BLaER1 treated with 17β-estradiol and CSF1 and Interleukin-3, amounts not matched to agents 10 nM and 100 nM (cell line): Measurements from ENCODE around the gene WDFY2.

Experiments used
- H3K27ac ChIP-seq, 11 experiments: shearing (Covaris generic); formaldehyde crosslinking; 2 replicates each; pipeline ENCODE4 v1.8.1; 2022
- H3K27me3 ChIP-seq, 11 experiments: shearing (Covaris generic); formaldehyde crosslinking; 2 replicates each; pipeline ENCODE4 v1.8.1; 2022
- H3K36me3 ChIP-seq, 11 experiments: shearing (Covaris generic); formaldehyde crosslinking; 2 replicates each; pipeline ENCODE4 v1.8.1; 2022
- H3K4me1 ChIP-seq, 10 experiments: shearing (Covaris generic); formaldehyde crosslinking; 2 replicates each; pipeline ENCODE4 v1.8.1; 2022
- H3K4me2 ChIP-seq, 11 experiments: shearing (Covaris generic); formaldehyde crosslinking; 2 replicates each; pipeline ENCODE4 v1.8.1; 2022
- H3K4me3 ChIP-seq, 10 experiments: shearing (Covaris generic); formaldehyde crosslinking; 2 replicates each; pipeline ENCODE4 v1.8.1; 2022
- H3K9ac ChIP-seq, 11 experiments: shearing (Covaris generic); formaldehyde crosslinking; 2 replicates each; pipeline ENCODE4 v1.8.1; 2022
- H3K9me3 ChIP-seq, 11 experiments: shearing (Covaris generic); formaldehyde crosslinking; replicated peaks in 1 of 11; 2 replicates each; pipeline ENCODE4 v1.8.1; 2022
- H4K20me1 ChIP-seq, 11 experiments: shearing (Covaris generic); formaldehyde crosslinking; 2 replicates each; pipeline ENCODE4 v1.8.1; 2022
- Cebpa-rat ChIP-seq, 11 experiments: shearing (Covaris generic); IDR thresholded peaks; 2 replicates each; pipeline ENCODE4 v1.8.1; 2022

WDFY2 gene

GRCh38 chr13:51581148-51581820 is 3.0 kb upstream of the WDFY2 start:
- H4K20me1 ChIP-seq, result peaks cover 0 to 5% (median 0%) of the 10 kb centered on the region in 11 experiments; a peak in 1 of 22 replicates
- H3K9me3 ChIP-seq, result no peaks in the 10 kb centered on the region
- H3K4me1 ChIP-seq, result peaks cover 9 to 19% (median 13%) of the 10 kb centered on the region in 10 experiments; a peak in 19 of 20 replicates
- no peak overlapping the region for H3K4me2 ChIP-seq
- H3K9ac ChIP-seq, result no peak overlapping the region
- TF ChIP-seq Cebpa-rat (IDR thresholded peaks at IDR 0.05), result no peak
- no peak overlapping the region for H3K4me3 ChIP-seq
- H3K27me3 ChIP-seq, result no peaks in the 10 kb centered on the region; a peak in 1 of 22 replicates
- H3K36me3 ChIP-seq, result no peaks in the 10 kb centered on the region
- H3K27ac ChIP-seq, result no peak overlapping the region

- H3K9me3 ChIP-seq, result no peaks in the 10 kb centered on the region
- H3K4me2 ChIP-seq, result peak overlapping the region; percentile 56 to 84 (median 74)
- no peaks in the 10 kb centered on the region; a peak in 1 of 22 replicates for H3K27me3 ChIP-seq
- peak overlapping the region; percentile 80 to 92 (median 91) for H3K27ac ChIP-seq
- H3K4me1 ChIP-seq, result peaks cover 11 to 38% (median 16%) of the 10 kb centered on the region in 10 experiments; a peak in 19 of 20 replicates
- H4K20me1 ChIP-seq, result peaks cover 4 to 17% (median 8%) of the 10 kb centered on the region in 11 experiments; a peak in 13 of 22 replicates
- no peak for TF ChIP-seq Cebpa-rat (IDR thresholded peaks at IDR 0.05)
- H3K4me3 ChIP-seq, result peak overlapping the region; percentile 81 to 98 (median 94)
- no peaks in the 10 kb centered on the region for H3K36me3 ChIP-seq
- H3K9ac ChIP-seq, result peak overlapping the region; percentile 70 to 93 (median 89)
Measured at GRCh38 chr13:51583469-51583874, 790 bp upstream of the WDFY2 start.

GRCh38 chr13:51584731-51585672 is 740 bp downstream of the WDFY2 start:
- no peaks in the 10 kb centered on the region; a peak in 1 of 22 replicates for H3K27me3 ChIP-seq
- peak overlapping the region; percentile 72 to 92 (median 90) for H3K27ac ChIP-seq
- TF ChIP-seq Cebpa-rat (IDR thresholded peaks at IDR 0.05), result no peak

GRCh38 chr13:51585696-51586095 is 1.4 kb downstream of the WDFY2 start:
- no peak for TF ChIP-seq Cebpa-rat (IDR thresholded peaks at IDR 0.05)
- peak overlapping the region in 9 of 11 experiments; percentile 74 to 91 (median 90); a peak in 15 of 22 replicates for H3K27ac ChIP-seq
- peaks cover 11 to 56% (median 17%) of the 10 kb centered on the region in 10 experiments; a peak in 19 of 20 replicates for H3K4me1 ChIP-seq
- peak overlapping the region; percentile 81 to 91 (median 88) for H3K4me2 ChIP-seq
- H3K36me3 ChIP-seq, result no peaks in the 10 kb centered on the region
- H3K9ac ChIP-seq, result peak overlapping the region; percentile 85 to 93 (median 89); a peak in 20 of 22 replicates
- H3K4me3 ChIP-seq, result peak overlapping the region; percentile 81 to 98 (median 94)
- no peaks in the 10 kb centered on the region; a peak in 1 of 22 replicates for H3K27me3 ChIP-seq
- no peaks in the 10 kb centered on the region for H3K9me3 ChIP-seq
- H4K20me1 ChIP-seq, result peaks cover 8 to 39% (median 25%) of the 10 kb centered on the region in 11 experiments; a peak in 14 of 22 replicates

More at GRCh38 chr13:51584731-51585672, 740 bp downstream of the WDFY2 start:
- peak overlapping the region; percentile 81 to 98 (median 94) for H3K4me3 ChIP-seq
- H3K9ac ChIP-seq, result peak overlapping the region; percentile 85 to 93 (median 89)
- no peaks in the 10 kb centered on the region for H3K9me3 ChIP-seq
- H3K4me2 ChIP-seq, result peak overlapping the region; percentile 81 to 91 (median 88)
- peaks cover 8 to 32% (median 21%) of the 10 kb centered on the region in 11 experiments; a peak in 14 of 22 replicates for H4K20me1 ChIP-seq
- no peaks in the 10 kb centered on the region for H3K36me3 ChIP-seq
- peaks cover 11 to 49% (median 17%) of the 10 kb centered on the region in 10 experiments; a peak in 19 of 20 replicates for H3K4me1 ChIP-seq

- H3K4me2 ChIP-seq, result peak overlapping the region in 4 of 11 experiments; percentile 86 to 91 (median 88); a peak in 9 of 22 replicates
- H3K4me1 ChIP-seq, result peaks cover 11 to 62% (median 19%) of the 10 kb centered on the region in 10 experiments; a peak in 19 of 20 replicates
- TF ChIP-seq Cebpa-rat (IDR thresholded peaks at IDR 0.05), result no peak
- no peaks in the 10 kb centered on the region; a peak in 1 of 22 replicates for H3K27me3 ChIP-seq
- no peak overlapping the region for H3K9ac ChIP-seq
- no peak overlapping the region for H3K27ac ChIP-seq
- no peaks in the 10 kb centered on the region for H3K36me3 ChIP-seq
- peaks cover 14 to 55% (median 36%) of the 10 kb centered on the region in 11 experiments; a peak in 14 of 22 replicates for H4K20me1 ChIP-seq
- H3K9me3 ChIP-seq, result no peaks in the 10 kb centered on the region
- no peak overlapping the region for H3K4me3 ChIP-seq
Measured at GRCh38 chr13:51587372-51587771, 3.1 kb downstream of the WDFY2 start.

- Histone ChIP-seq H3K9me3 (no peaks in the 10 kb centered on the region), H3K4me2 (peak overlapping the region in 3 of 11 experiments; percentile 86 to 91 (median 89); a peak in 5 of 22 replicates), H4K20me1 (peaks cover 14 to 64% (median 36%) of the 10 kb centered on the region in 11 experiments; a peak in 15 of 22 replicates), H3K27ac (no peak overlapping the region), H3K36me3 (no peaks in the 10 kb centered on the region; a peak in 1 of 22 replicates), H3K27me3 (no peaks in the 10 kb centered on the region; a peak in 1 of 22 replicates), H3K4me3 (no peak overlapping the region), H3K4me1 (peaks cover 9 to 57% (median 14%) of the 10 kb centered on the region in 10 experiments; a peak in 19 of 20 replicates), H3K9ac (no peak overlapping the region)
- no peak for TF ChIP-seq Cebpa-rat (IDR thresholded peaks at IDR 0.05)
Measured at GRCh38 chr13:51588406-51588949, 4.2 kb downstream of the WDFY2 start.

GRCh38 chr13:51589793-51590192 is 5.5 kb downstream of the WDFY2 start:
- Histone ChIP-seq H3K27me3 (no peaks in the 10 kb centered on the region; a peak in 1 of 22 replicates), H3K27ac (no peak overlapping the region), H3K4me1 (peaks cover 7 to 59% (median 13%) of the 10 kb centered on the region in 10 experiments; a peak in 18 of 20 replicates), H3K4me2 (peak overlapping the region in 3 of 11 experiments; percentile 24 to 91 (median 86); a peak in 6 of 22 replicates), H4K20me1 (peaks cover 14 to 77% (median 48%) of the 10 kb centered on the region in 11 experiments; a peak in 16 of 22 replicates), H3K36me3 (peaks cover 0 to 5% (median 0%) of the 10 kb centered on the region in 11 experiments; a peak in 4 of 22 replicates), H3K4me3 (no peak overlapping the region), H3K9ac (no peak overlapping the region), H3K9me3 (no peaks in the 10 kb centered on the region)
- TF ChIP-seq Cebpa-rat (IDR thresholded peaks at IDR 0.05), result no peak
